HepG2 (cell line): ENCODE results near the gene SLC1A5. TPM values are rescaled to one million over a fixed set of nuclear protein-coding genes. Genes with fewer than 3 reads are reported as not detected.

Experiments
- ATAC-seq: fragments of 200-7000 bp; cut with Tn5 transposase; 3 replicates; pipeline ENCODE4 v1.9.1; 2020; ENCODE audit warnings: mild to moderate bottlenecking, moderate library complexity
- BruUV-seq: library from RNA; stranded (reverse); fragments of 400-500 nt; replicated peaks from 2 replicates; lab custom pipeline; 2021; lab: Mats Ljungman, UMichigan
- CTCF ChIA-PET: fragments of 300-600 bp; formaldehyde crosslinking; extraction: SDS; loops from one replicate; lab custom pipeline; 2021; ENCODE audit warnings: low total read pairs, inconsistent platforms, low intra/inter-chr PET ratio; lab: Yijun Ruan, JAX
- POLR2A ChIA-PET: fragments of 350-600 bp; sonication (Branson Sonifier 250); formaldehyde crosslinking; loops from one replicate; lab custom pipeline; 2020; ENCODE audit warnings: antibody characterized with exemption, inconsistent platforms; lab: Yijun Ruan, JAX
- DNase-seq: peaks from one replicate; pipeline ENCODE4 v3.0.0-alpha.2; 2015; ENCODE audit warnings: low spot score
- FAIRE-seq: peaks from 3 replicates; lab custom pipeline; 2011; peaks lifted over from hg19 to GRCh38; lab: Jason Lieb, UNC
- H2AFZ ChIP-seq: one replicate; pipeline ENCODE4 v1.6.1; 2011; ENCODE audit warnings: low read length, inconsistent platforms
- H3K27ac ChIP-seq: fragments of 300-600 bp; 3 replicates; pipeline ENCODE4 v1.8.0; 2011; ENCODE audit warnings: mixed run types, mild to moderate bottlenecking, mixed read lengths, low read length, inconsistent platforms; ENCODE audit not compliant: insufficient read depth; ENCODE audit errors: extremely low read length
- H3K27me3 ChIP-seq, 2 experiments: fragments of 200-600 bp in 1 of 2; 2 replicates in 1 of 2; 3 replicates in 1 of 2; pipeline versions ENCODE4 v1.6.0 to v1.8.0; 2011; ENCODE audit warnings: low read length in 2 of 2, mild to moderate bottlenecking in 2 of 2, moderate library complexity in 2 of 2, inconsistent platforms in 1 of 2; ENCODE audit not compliant: insufficient read depth in 2 of 2, control insufficient read depth in 1 of 2
- H3K36me3 ChIP-seq, 2 experiments: fragments of 200-600 bp in 1 of 2; replicated peaks in 1 of 2; 2 replicates in 1 of 2; 3 replicates in 1 of 2; pipeline versions ENCODE4 v1.5.1 to v1.8.0; 2011; ENCODE audit warnings: low read length in 2 of 2, inconsistent platforms in 1 of 2; ENCODE audit not compliant: insufficient read depth in 2 of 2, control insufficient read depth in 1 of 2
- H3K4me1 ChIP-seq: 2 replicates; pipeline ENCODE4 v1.5.1; 2012; ENCODE audit warnings: low read length, inconsistent platforms; ENCODE audit not compliant: insufficient read depth
- H3K4me2 ChIP-seq: 2 replicates; pipeline ENCODE4 v1.6.0; 2011; ENCODE audit warnings: low read depth, low read length, inconsistent platforms
- H3K4me3 ChIP-seq, 3 experiments: fragments of 200-600 bp in 1 of 3; sonication (generic), shearing (Covaris generic) in 1 of 3; replicated peaks in 1 of 3; 2 replicates each; pipeline ENCODE4 v1.5.1; 2011 to 2016; ENCODE audit warnings: low read length in 3 of 3, inconsistent platforms in 2 of 3, low read depth in 2 of 3, mild to moderate bottlenecking in 2 of 3, control low read depth in 1 of 3, mixed read lengths in 1 of 3; ENCODE audit not compliant: insufficient read depth in 1 of 3
- H3K79me2 ChIP-seq: one replicate; pipeline ENCODE4 v1.6.1; 2011; ENCODE audit warnings: low read length, inconsistent platforms; ENCODE audit not compliant: insufficient read depth
- H3K9ac ChIP-seq: 2 replicates; pipeline ENCODE4 v1.6.0; 2011; ENCODE audit warnings: mild to moderate bottlenecking, low read depth, low read length, inconsistent platforms; ENCODE audit not compliant: insufficient read depth
- H3K9me3 ChIP-seq: 2 replicates; pipeline ENCODE4 v1.5.1; 2012; ENCODE audit warnings: mild to moderate bottlenecking, low read length
- H4K20me1 ChIP-seq: 2 replicates; pipeline ENCODE4 v1.6.0; 2011; ENCODE audit warnings: inconsistent platforms, mild to moderate bottlenecking, low read length, moderate library complexity; ENCODE audit not compliant: insufficient read depth
- AGO2 ChIP-seq: fragments of 200-400 bp; formaldehyde crosslinking; optimal IDR thresholded peaks from 2 replicates; pipeline ENCODE3; 2017; ENCODE audit warnings: mild to moderate bottlenecking, low read depth, low read length, moderate library complexity
- CCAR2 ChIP-seq: fragments of 200-400 bp; formaldehyde crosslinking; optimal IDR thresholded peaks from 2 replicates; pipeline ENCODE3; 2018; ENCODE audit warnings: low read depth, mild to moderate bottlenecking, low read length, moderate library complexity
- JARID2 ChIP-seq: sonication (generic); formaldehyde crosslinking; IDR thresholded peaks from 2 replicates; pipeline ENCODE4 v1.8.1; 2023; ENCODE audit warnings: missing genetic modification reagents, inconsistent platforms; ENCODE audit not compliant: insufficient replicate concordance
- LCORL ChIP-seq, 2 experiments: fragments of 450-650 bp in 1 of 2; sonication (generic) in 1 of 2; formaldehyde crosslinking in 1 of 2; IDR thresholded peaks; 2 replicates each; pipeline versions ENCODE4 v1.5.0 to v1.6.1; 2017 to 2020; ENCODE audit warnings: antibody characterized with exemption in 1 of 2, missing genetic modification reagents in 1 of 2
- MAF1 ChIP-seq: sonication (generic); formaldehyde crosslinking; IDR thresholded peaks from 2 replicates; pipeline ENCODE4 v1.5.0; 2020; ENCODE audit warnings: missing genetic modification reagents, borderline replicate concordance
- MBD4 ChIP-seq: IDR thresholded peaks from 2 replicates; pipeline ENCODE4 v1.6.1; 2012; ENCODE audit warnings: low read length, inconsistent platforms, borderline replicate concordance
- NCOA5 ChIP-seq: sonication (generic); formaldehyde crosslinking; IDR thresholded peaks from 2 replicates; pipeline ENCODE4 v1.4.0; 2020; ENCODE audit warnings: missing genetic modification reagents
- RELA ChIP-seq: sonication (generic); formaldehyde crosslinking; IDR thresholded peaks from 2 replicates; pipeline ENCODE4 v1.4.0; 2020; ENCODE audit warnings: missing genetic modification reagents
- REPIN1 ChIP-seq: sonication (generic); formaldehyde crosslinking; IDR thresholded peaks from 2 replicates; pipeline ENCODE4 v1.8.0; 2022; ENCODE audit warnings: missing genetic modification reagents, low read depth, mild to moderate bottlenecking, borderline replicate concordance
- ZNF629 ChIP-seq: sonication (generic); formaldehyde crosslinking; conservative IDR thresholded peaks from 2 replicates; pipeline ENCODE4 v1.5.0; 2020; ENCODE audit warnings: missing genetic modification reagents
- WGBS: methylation state at CpG from one replicate; pipeline ENCODE4 v1.1.6; 2017; ENCODE audit warnings: low lambda C conversion rate; 5-methylcytosine and 5-hydroxymethylcytosine counted together
- in situ Hi-C: cut with HindIII; loops from 2 replicates; pipeline ENCODE4 v1.10.0; 2017; ENCODE audit warnings: low pct_unique_long_range_greater_than_20kb; ENCODE audit not compliant: extremely low pct_ligation_motif_present
- intact Hi-C: fragments of 100-400 bp; cut with micrococcal nuclease; formaldehyde crosslinking; loops from one replicate; pipeline ENCODE4 v1.10.0; 2022; ENCODE audit not compliant: unreplicated experiment
- polyA plus RNA-seq, 8 experiments: library from polyadenylated mRNA; depleted of rRNA in 3 of 8; stranded (reverse) in 7 of 8; unstranded in 1 of 8; fragments of >200 nt; fragmentation: Illumina TruSeq in 4 of 8; extraction: Trizol in 4 of 8; gene quantifications; 2 replicates each; pipeline versions ENCODE4 v1.2.1 to v1.2.3, GENCODE V29; 2011 to 2016; ENCODE audit warnings: low read depth in 4 of 8, missing spikeins in 1 of 8, mixed read lengths in 1 of 8; ENCODE audit not compliant: insufficient read depth in 1 of 8
- total RNA-seq, 5 experiments: library from RNA; depleted of rRNA; stranded (reverse); fragments of >200 nt; fragmentation: Illumina TruSeq; extraction: Trizol; gene quantifications; 2 replicates each; pipeline ENCODE4 v1.2.3, GENCODE V29; 2016; ENCODE audit warnings: low read depth in 1 of 5

The SLC1A5 gene
- total and polyA plus RNA-seq, 2 of the 13 experiments (the other 11 are each of a cell fraction or from before 2014, with no cell fraction given), result 120 to 159 TPM

- TF ChIP-seq JARID2 (CRISPR knock-in tag), result no peak
- TF ChIP-seq MBD4, result no peak
- ChIA-PET CTCF (no interaction called here), POLR2A (no interaction called here)
- no peaks in the 10 kb centered on the region for H3K9me3 ChIP-seq
- no peak overlapping the region for H3K4me2 ChIP-seq
- FAIRE-seq (no peak), DNase-seq (no peak), ATAC-seq (no peak)
- peaks cover 13% of the 10 kb centered on the region; the same call in 1 of the 2 replicates for H4K20me1 ChIP-seq
- H3K36me3 ChIP-seq, result peaks cover 55 to 94% of the 10 kb centered on the region in 2 experiments
- no peak overlapping the region for H3K27ac ChIP-seq
- H3K4me3 ChIP-seq, result no peak overlapping the region
- H3K79me2 ChIP-seq, result no peaks in the 10 kb centered on the region
- no peak overlapping the region for H3K9ac ChIP-seq
- peaks cover 8% of the 10 kb centered on the region for H3K4me1 ChIP-seq
- no TSS peak for BruUV-seq
- WGBS, result over 99% methylated on average over 8 of the region's 10 CpGs
- in situ Hi-C loops, result no loop called here
- intact Hi-C loops, result no loop called here
- no peaks in the 10 kb centered on the region for H3K27me3 ChIP-seq
- H2AFZ ChIP-seq, result no peak overlapping the region
These were observed 61.8 kb downstream of the SLC1A5 start for GRCh38 chr19:46726551-46726950.

- Histone ChIP-seq H3K36me3 (peaks cover 55 to 92% of the 10 kb centered on the region in 2 experiments), H3K79me2 (no peaks in the 10 kb centered on the region), H3K4me2 (no peak overlapping the region), H3K27ac (no peak overlapping the region), H4K20me1 (peaks cover 13% of the 10 kb centered on the region; the same call in 1 of the 2 replicates), H3K9ac (no peak overlapping the region), H2AFZ (no peak overlapping the region), H3K9me3 (no peaks in the 10 kb centered on the region), H3K27me3 (no peaks in the 10 kb centered on the region), H3K4me1 (peaks cover 12% of the 10 kb centered on the region), H3K4me3 (no peak overlapping the region)
- BruUV-seq, result no TSS peak
- DNase-seq (no peak), FAIRE-seq (no peak), ATAC-seq (no peak)
- 97% methylated on average over 9 of the region's 9 CpGs for WGBS
- TF ChIP-seq CCAR2 (no peak), LCORL (IDR thresholded peaks at IDR 0.05) (no peak), LCORL (CRISPR knock-in tag; IDR thresholded peaks at IDR 0.05) (no peak), NCOA5 (no peak), AGO2 (peak; percentile 25), MAF1 (no peak), REPIN1 (CRISPR knock-in tag) (no peak), ZNF629 (no peak), RELA (CRISPR knock-in tag) (no peak)
- ChIA-PET CTCF (no interaction called here), POLR2A (no interaction called here)
- intact Hi-C loops (no loop called here), in situ Hi-C loops (no loop called here)
These were observed 62.5 kb downstream of the SLC1A5 start for GRCh38 chr19:46725859-46726393.
